GM23338 (cell line): ENCODE results near the gene ALMS1. TPM values are rescaled to one million over a fixed set of nuclear protein-coding genes. Genes with fewer than 3 reads are reported as not detected.

Source experiments
- ATAC-seq: fragments of 200-7000 bp; cut with Tn5 transposase; 3 replicates; pipeline ENCODE4 v1.9.1; 2020
- DNase-seq: peaks from one replicate; pipeline ENCODE4 v3.0.0-alpha.2; 2015; ENCODE audit warnings: low spot score
- H2AFZ ChIP-seq: fragments of 200-600 bp; sonication (generic); 2 replicates; pipeline ENCODE4 v1.8.0; 2016; ENCODE audit warnings: antibody characterized with exemption, mild to moderate bottlenecking, moderate library complexity
- H3F3A ChIP-seq: fragments of 200-600 bp; sonication (generic); replicated peaks from 2 replicates; pipeline ENCODE4 v1.8.0; 2017; ENCODE audit warnings: antibody characterized with exemption, mixed run types, low read depth
- H3K27ac ChIP-seq: fragments of 200-600 bp; sonication (generic); 2 replicates; pipeline ENCODE4 v1.6.1; 2016; ENCODE audit warnings: low read depth
- H3K27me3 ChIP-seq: fragments of 200-600 bp; sonication (generic); 2 replicates; pipeline ENCODE4 v1.8.0; 2016; ENCODE audit warnings: mild to moderate bottlenecking, mixed run types, moderate library complexity; ENCODE audit not compliant: insufficient read depth
- H3K36me3 ChIP-seq: fragments of 200-600 bp; sonication (generic); 2 replicates; pipeline ENCODE4 v1.8.0; 2016; ENCODE audit warnings: mild to moderate bottlenecking; ENCODE audit not compliant: insufficient read depth
- H3K4me1 ChIP-seq: fragments of 200-600 bp; sonication (generic); 2 replicates; pipeline ENCODE4 v1.8.0; 2016; ENCODE audit warnings: mild to moderate bottlenecking, moderate library complexity; ENCODE audit not compliant: insufficient read depth
- H3K4me2 ChIP-seq: fragments of 200-600 bp; sonication (generic); 2 replicates; pipeline ENCODE4 v1.7.1; 2017; ENCODE audit warnings: mixed run types
- H3K4me3 ChIP-seq: fragments of 200-600 bp; sonication (generic); 2 replicates; pipeline ENCODE4 v1.6.1; 2016; ENCODE audit warnings: mixed run types
- H3K79me2 ChIP-seq: fragments of 200-600 bp; sonication (generic); replicated peaks from 2 replicates; pipeline ENCODE4 v1.8.0; 2017; ENCODE audit warnings: mild to moderate bottlenecking; ENCODE audit not compliant: insufficient read depth
- H3K9me2 ChIP-seq: fragments of 200-600 bp; sonication (generic); 2 replicates; pipeline ENCODE4 v1.8.0; 2017; ENCODE audit not compliant: insufficient read depth
- H4K20me1 ChIP-seq: fragments of 200-600 bp; sonication (generic); replicated peaks from 2 replicates; pipeline ENCODE4 v1.8.0; 2017; ENCODE audit warnings: mild to moderate bottlenecking; ENCODE audit not compliant: insufficient read depth
- H3K27ac Mint-ChIP-seq: 2 replicates; pipeline ENCODE4 v1.8.0; 2020; ENCODE audit warnings: inconsistent platforms, mild to moderate bottlenecking, moderate library complexity, mixed read lengths
- H3K27me3 Mint-ChIP-seq: 3 replicates; pipeline ENCODE4 v1.8.0; 2022; ENCODE audit warnings: low read depth, mild to moderate bottlenecking, moderate library complexity, mixed read lengths, inconsistent platforms; ENCODE audit not compliant: insufficient read depth, poor library complexity
- H3K36me3 Mint-ChIP-seq: 3 replicates; pipeline ENCODE4 v1.8.0; 2021; ENCODE audit warnings: low read depth, mild to moderate bottlenecking, inconsistent platforms, moderate library complexity, mixed read lengths
- H3K4me1 Mint-ChIP-seq: 3 replicates; pipeline ENCODE4 v1.8.0; 2020; ENCODE audit warnings: mild to moderate bottlenecking, inconsistent platforms, mixed read lengths
- H3K4me3 Mint-ChIP-seq: 3 replicates; pipeline ENCODE4 v1.8.0; 2021; ENCODE audit warnings: moderate library complexity, mild to moderate bottlenecking, inconsistent platforms, mixed read lengths
- H3K9me3 Mint-ChIP-seq: 3 replicates; pipeline ENCODE4 v1.8.0; 2020; ENCODE audit warnings: moderate library complexity, mild to moderate bottlenecking, inconsistent platforms, mixed read lengths
- CREB1 ChIP-seq: fragments of 250-450 bp; sonication (Bioruptor Pico); IDR thresholded peaks from 2 replicates; pipeline ENCODE4 v1.5.0; 2020; ENCODE audit warnings: low read depth, mild to moderate bottlenecking, moderate library complexity
- EZH2 ChIP-seq: fragments of 200-600 bp; sonication (generic); IDR thresholded peaks from one replicate; pipeline ENCODE4 v1.8.0; 2017; ENCODE audit warnings: antibody characterized with exemption, mild to moderate bottlenecking, low read depth; ENCODE audit not compliant: unreplicated experiment
- JUNB ChIP-seq: IDR thresholded peaks from one replicate; pipeline ENCODE4 v1.6.1; 2016; ENCODE audit warnings: antibody characterized with exemption; ENCODE audit not compliant: unreplicated experiment
- NANOG ChIP-seq: IDR thresholded peaks from 2 replicates; pipeline ENCODE4 v1.6.1; 2016; ENCODE audit warnings: antibody characterized with exemption, borderline replicate concordance
- POLR2AphosphoS5 ChIP-seq: IDR thresholded peaks from 2 replicates; pipeline ENCODE4 v1.6.1; 2016; ENCODE audit warnings: antibody characterized with exemption, low read depth
- REST ChIP-seq: IDR thresholded peaks from one replicate; pipeline ENCODE4 v1.6.1; 2018; ENCODE audit warnings: antibody characterized with exemption; ENCODE audit not compliant: unreplicated experiment
- STAT1 ChIP-seq: IDR thresholded peaks from one replicate; pipeline ENCODE4 v1.6.1; 2016; ENCODE audit warnings: antibody characterized with exemption; ENCODE audit not compliant: unreplicated experiment
- ZNF114 ChIP-seq: fragments of 250-450 bp; sonication (Bioruptor Pico); IDR thresholded peaks from 2 replicates; pipeline ENCODE4 v1.5.0; 2020; ENCODE audit warnings: mild to moderate bottlenecking, moderate library complexity
- ZNF331 ChIP-seq: fragments of 250-450 bp; sonication (Bioruptor Pico); IDR thresholded peaks from 2 replicates; pipeline ENCODE4 v1.5.0; 2020; ENCODE audit warnings: low read depth, mild to moderate bottlenecking, moderate library complexity
- ZNF462 ChIP-seq: fragments of 250-450 bp; sonication (Bioruptor Pico); IDR thresholded peaks from 2 replicates; pipeline ENCODE4 v1.5.0; 2020; ENCODE audit warnings: mild to moderate bottlenecking, moderate library complexity
- polyA plus RNA-seq: library from polyadenylated mRNA; unstranded; fragments of >200 nt; fragmentation: Nextera tagmentation; extraction: Ambion mirVana; gene quantifications from 2 replicates; pipeline ENCODE4 v1.2.1, GENCODE V29; 2016
- total RNA-seq: library from RNA; depleted of rRNA; stranded (reverse); fragments of >200 nt; shearing (Covaris generic); gene quantifications from 2 replicates; pipeline ENCODE4 v1.2.3, GENCODE V29; 2014
- TF ChIP-seq, protein P1 (sequence below), 2 experiments: fragments of 200-600 bp in 1 of 2; sonication (generic) in 1 of 2; conservative IDR thresholded peaks; 2 replicates each; pipeline versions ENCODE4 v1.5.1 to v1.6.1; 2016 to 2017; ENCODE audit warnings: antibody characterized with exemption in 2 of 2, low read depth in 2 of 2, mild to moderate bottlenecking in 2 of 2, moderate library complexity in 1 of 2

The ALMS1 gene
- total and polyA plus RNA-seq, 2 experiments from 2014 or later, result 38.8 to 65.7 TPM

- TF ChIP-seq ZNF462 (CRISPR knock-in tag) (no peak), STAT1 (no peak), NANOG (no peak), JUNB (no peak)
Observed at GRCh38 chr2:73402386-73403103, 16.9 kb downstream of the ALMS1 start (continued).

- Mint-ChIP-seq H3K36me3 (peaks cover 53% of the 10 kb centered on the region), H3K27ac (no peak overlapping the region), H3K27me3 (no peaks in the 10 kb centered on the region), H3K4me3 (no peak overlapping the region), H3K9me3 (peaks cover 28% of the 10 kb centered on the region), H3K4me1 (no peaks in the 10 kb centered on the region)
- Histone ChIP-seq H4K20me1 (peaks cover 18% of the 10 kb centered on the region), H3K4me2 (no peak overlapping the region), H3F3A (no peaks in the 10 kb centered on the region), H3K79me2 (peaks cover 98% of the 10 kb centered on the region), H3K36me3 (no peaks in the 10 kb centered on the region), H3K4me1 (no peaks in the 10 kb centered on the region), H3K27ac (no peak overlapping the region), H3K4me3 (no peak overlapping the region), H3K27me3 (no peaks in the 10 kb centered on the region), H3K9me2 (no peaks in the 10 kb centered on the region), H2AFZ (no peak overlapping the region)
- DNase-seq (no peak), ATAC-seq (no peak)
- no peak for TF ChIP-seq ZNF331 (CRISPR knock-in tag)
- TF ChIP-seq POLR2AphosphoS5, result no peak
- no peak for TF ChIP-seq EZH2
- TF ChIP-seq CREB1 (CRISPR knock-in tag), result no peak
- TF ChIP-seq REST, result no peak
- TF ChIP-seq STAT1, result no peak
- TF ChIP-seq, protein P1, sequence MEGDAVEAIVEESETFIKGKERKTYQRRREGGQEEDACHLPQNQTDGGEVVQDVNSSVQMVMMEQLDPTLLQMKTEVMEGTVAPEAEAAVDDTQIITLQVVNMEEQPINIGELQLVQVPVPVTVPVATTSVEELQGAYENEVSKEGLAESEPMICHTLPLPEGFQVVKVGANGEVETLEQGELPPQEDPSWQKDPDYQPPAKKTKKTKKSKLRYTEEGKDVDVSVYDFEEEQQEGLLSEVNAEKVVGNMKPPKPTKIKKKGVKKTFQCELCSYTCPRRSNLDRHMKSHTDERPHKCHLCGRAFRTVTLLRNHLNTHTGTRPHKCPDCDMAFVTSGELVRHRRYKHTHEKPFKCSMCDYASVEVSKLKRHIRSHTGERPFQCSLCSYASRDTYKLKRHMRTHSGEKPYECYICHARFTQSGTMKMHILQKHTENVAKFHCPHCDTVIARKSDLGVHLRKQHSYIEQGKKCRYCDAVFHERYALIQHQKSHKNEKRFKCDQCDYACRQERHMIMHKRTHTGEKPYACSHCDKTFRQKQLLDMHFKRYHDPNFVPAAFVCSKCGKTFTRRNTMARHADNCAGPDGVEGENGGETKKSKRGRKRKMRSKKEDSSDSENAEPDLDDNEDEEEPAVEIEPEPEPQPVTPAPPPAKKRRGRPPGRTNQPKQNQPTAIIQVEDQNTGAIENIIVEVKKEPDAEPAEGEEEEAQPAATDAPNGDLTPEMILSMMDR (conservative IDR thresholded peaks at IDR 0.05; ENCODE audit: low read depth in 2 of 2), result no peak
- TF ChIP-seq ZNF114, result no peak
Observed at GRCh38 chr2:73403237-73403636, 17.6 kb downstream of the ALMS1 start.
